Measurements from ENCODE around the gene TAX1BP1.

Gene TAX1BP1

GRCh38 chr7:27868131-27868550 is 128.2 kb downstream of the TAX1BP1 start:
- TF ChIP-seq POLR2AphosphoS5 (IDR thresholded peaks at IDR 0.05; ENCODE audit: low read depth, low read length) (no peak), POU2F2 (IDR thresholded peaks at IDR 0.05; ENCODE audit: low read depth, low read length) (no peak), SPI1 (IDR thresholded peaks at IDR 0.05; ENCODE audit: low read depth, low read length) (no peak), PAX5 (IDR thresholded peaks at IDR 0.05; ENCODE audit: insufficient read depth, low read length, severe bottlenecking) (no peak), TAF1 (IDR thresholded peaks at IDR 0.05; ENCODE audit: low read depth, low read length) (no peak), POLR2A (IDR thresholded peaks at IDR 0.05; ENCODE audit: low read depth, low read length) (no peak)
- FAIRE-seq: no peak
- DNase-seq (ENCODE audit: insufficient read length, low spot score): no peak

- TF ChIP-seq SPI1 (IDR thresholded peaks at IDR 0.05; ENCODE audit: low read depth, low read length) (no peak), PAX5 (IDR thresholded peaks at IDR 0.05; ENCODE audit: insufficient read depth, low read length, severe bottlenecking) (no peak), POLR2AphosphoS5 (IDR thresholded peaks at IDR 0.05; ENCODE audit: low read depth, low read length) (no peak), POLR2A (IDR thresholded peaks at IDR 0.05; ENCODE audit: low read depth, low read length) (no peak)
- DNase-seq (ENCODE audit: insufficient read length, low spot score): no peak
- FAIRE-seq: no peak
These were observed 129.1 kb downstream of the TAX1BP1 start for GRCh38 chr7:27869056-27869455.

DNA sequence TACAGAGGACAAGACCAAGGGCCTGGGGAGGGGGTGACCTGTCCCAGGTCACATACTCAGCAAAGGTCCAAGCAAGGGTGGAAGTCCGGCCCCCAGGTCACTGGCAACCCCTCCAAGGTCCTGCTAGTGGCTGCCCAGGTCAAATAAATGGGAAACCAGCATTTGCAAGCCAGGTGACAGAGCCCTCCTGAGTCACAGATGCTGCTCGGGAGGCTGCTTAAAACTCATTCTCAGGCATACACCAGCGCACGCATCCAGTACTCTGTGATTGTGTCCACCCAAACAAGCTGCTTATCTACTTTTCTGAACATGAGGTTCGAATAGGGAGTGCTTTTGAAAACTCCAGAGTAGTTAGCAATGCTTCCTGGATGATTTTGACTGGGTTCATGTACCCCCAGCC is 130.6 kb downstream of the TAX1BP1 start:
- DNase-seq (ENCODE audit: insufficient read length, low spot score): no peak
- TF ChIP-seq POLR2A (IDR thresholded peaks at IDR 0.05; ENCODE audit: low read depth, low read length) (no peak), TAF1 (IDR thresholded peaks at IDR 0.05; ENCODE audit: low read depth, low read length) (no peak), POLR2AphosphoS5 (IDR thresholded peaks at IDR 0.05; ENCODE audit: low read depth, low read length) (no peak), PAX5 (IDR thresholded peaks at IDR 0.05; ENCODE audit: insufficient read depth, low read length, severe bottlenecking) (no peak), POU2F2 (IDR thresholded peaks at IDR 0.05; ENCODE audit: low read depth, low read length) (no peak), SPI1 (IDR thresholded peaks at IDR 0.05; ENCODE audit: low read depth, low read length) (no peak)
- FAIRE-seq: no peak

DNA sequence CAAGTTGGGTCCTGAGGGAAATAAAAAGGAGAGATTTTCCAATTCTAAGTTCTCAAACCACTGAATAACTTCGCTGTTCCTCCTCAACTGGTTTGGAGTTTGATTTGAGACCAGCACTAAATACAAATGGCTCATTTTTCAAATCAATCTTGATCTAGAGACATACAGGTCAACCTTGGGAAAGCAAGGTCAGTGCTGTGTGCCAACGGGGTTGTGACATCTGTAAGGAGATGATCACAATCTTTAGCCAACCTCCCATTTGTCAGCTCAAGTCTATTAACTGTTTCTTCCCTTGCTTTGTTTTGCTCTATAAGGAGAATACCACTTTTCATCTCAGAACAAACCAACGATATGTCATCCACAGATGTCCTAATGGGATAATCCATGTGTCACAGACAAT is 131.1 kb downstream of the TAX1BP1 start:
- FAIRE-seq (no peak), DNase-seq (ENCODE audit: insufficient read length, low spot score) (no peak)
- TF ChIP-seq SPI1 (IDR thresholded peaks at IDR 0.05; ENCODE audit: low read depth, low read length) (no peak), POLR2AphosphoS5 (IDR thresholded peaks at IDR 0.05; ENCODE audit: low read depth, low read length) (no peak), TAF1 (IDR thresholded peaks at IDR 0.05; ENCODE audit: low read depth, low read length) (no peak), PAX5 (IDR thresholded peaks at IDR 0.05; ENCODE audit: insufficient read depth, low read length, severe bottlenecking) (no peak), POU2F2 (IDR thresholded peaks at IDR 0.05; ENCODE audit: low read depth, low read length) (no peak), POLR2A (IDR thresholded peaks at IDR 0.05; ENCODE audit: low read depth, low read length) (no peak)

DNA sequence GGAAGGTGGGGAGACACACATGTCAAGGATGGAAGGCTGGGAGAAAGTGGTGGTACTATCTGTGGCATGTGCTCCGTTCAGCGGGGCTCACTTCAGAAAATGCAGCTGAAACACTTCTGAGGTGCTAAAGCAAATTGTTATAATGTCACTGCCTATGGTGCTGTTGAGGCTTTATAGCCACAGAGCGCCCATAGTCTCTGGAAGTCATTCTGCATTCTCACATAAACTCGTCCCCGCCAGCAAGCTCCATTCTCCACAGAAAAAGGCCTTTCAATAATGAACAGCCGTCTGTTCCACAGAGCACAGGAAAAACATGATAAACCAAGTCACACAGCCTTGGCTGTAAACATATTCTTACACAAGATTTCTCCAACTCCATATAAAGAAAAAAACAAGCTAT is 131.9 kb downstream of the TAX1BP1 start:
- TF ChIP-seq POLR2A (IDR thresholded peaks at IDR 0.05; ENCODE audit: low read depth, low read length) (no peak), SPI1 (IDR thresholded peaks at IDR 0.05; ENCODE audit: low read depth, low read length) (no peak), TAF1 (IDR thresholded peaks at IDR 0.05; ENCODE audit: low read depth, low read length) (no peak), PAX5 (IDR thresholded peaks at IDR 0.05; ENCODE audit: insufficient read depth, low read length, severe bottlenecking) (no peak), POLR2AphosphoS5 (IDR thresholded peaks at IDR 0.05; ENCODE audit: low read depth, low read length) (no peak), POU2F2 (IDR thresholded peaks at IDR 0.05; ENCODE audit: low read depth, low read length) (no peak)
- DNase-seq (ENCODE audit: insufficient read length, low spot score) (no peak), FAIRE-seq (no peak)

- TF ChIP-seq POU2F2 (IDR thresholded peaks at IDR 0.05; ENCODE audit: low read depth, low read length) (no peak), POLR2A (IDR thresholded peaks at IDR 0.05; ENCODE audit: low read depth, low read length) (no peak), POLR2AphosphoS5 (IDR thresholded peaks at IDR 0.05; ENCODE audit: low read depth, low read length) (no peak), PAX5 (IDR thresholded peaks at IDR 0.05; ENCODE audit: insufficient read depth, low read length, severe bottlenecking) (no peak), TAF1 (IDR thresholded peaks at IDR 0.05; ENCODE audit: low read depth, low read length) (no peak), SPI1 (IDR thresholded peaks at IDR 0.05; ENCODE audit: low read depth, low read length) (no peak)
- no peak for FAIRE-seq
- DNase-seq (ENCODE audit: insufficient read length, low spot score): no peak
These were observed 132.7 kb downstream of the TAX1BP1 start for GRCh38 chr7:27872356-27873275.

DNA sequence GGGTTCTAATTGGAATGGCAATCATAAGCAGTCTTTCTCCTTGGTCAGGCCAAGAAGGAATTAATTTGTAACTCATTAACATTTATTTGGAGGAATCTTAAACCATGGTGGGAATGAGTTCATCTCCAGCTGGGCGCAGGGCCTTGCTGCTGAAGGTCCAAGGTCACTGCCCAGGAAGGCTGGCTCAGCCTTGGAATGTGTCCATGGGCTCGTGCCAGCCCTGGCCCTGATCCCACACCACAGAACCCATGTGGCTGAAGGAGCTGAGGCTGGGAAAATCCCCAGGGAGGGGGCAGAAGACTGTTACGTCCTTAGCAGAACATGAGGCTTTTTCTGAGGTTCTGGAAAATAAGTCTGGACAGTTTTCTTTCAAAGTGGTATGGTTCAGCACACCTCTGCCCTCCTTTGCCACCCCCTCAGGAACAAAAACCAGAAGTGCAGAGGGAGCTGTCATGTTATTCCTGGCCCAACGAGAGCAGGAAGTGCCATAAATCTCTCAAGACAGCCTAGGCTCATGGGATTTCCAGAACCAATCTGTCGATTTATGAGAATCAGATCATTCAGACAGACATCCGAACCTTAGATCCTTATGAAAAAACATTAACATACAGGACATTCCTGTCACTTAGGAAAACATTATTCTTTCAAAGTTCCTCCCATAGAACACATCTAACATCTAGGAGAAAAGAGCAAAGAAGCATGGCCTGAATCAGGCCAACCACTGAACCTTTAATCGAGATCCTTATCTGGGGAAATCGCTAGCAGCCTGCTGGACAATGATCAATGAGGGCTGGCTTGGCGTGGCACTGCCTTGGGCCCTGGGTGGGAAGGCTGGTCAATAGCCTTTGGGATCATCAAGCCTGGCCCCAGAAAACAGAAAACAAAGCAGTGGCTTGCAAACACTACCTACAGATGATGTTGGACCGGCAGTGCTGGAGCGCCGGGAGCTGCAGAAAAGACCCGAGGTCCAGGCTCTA is 134.3 kb downstream of the TAX1BP1 start:
- no peak for FAIRE-seq
- no peak for DNase-seq (ENCODE audit: insufficient read length, low spot score)
- TF ChIP-seq PAX5 (IDR thresholded peaks at IDR 0.05; ENCODE audit: insufficient read depth, low read length, severe bottlenecking) (no peak), SPI1 (IDR thresholded peaks at IDR 0.05; ENCODE audit: low read depth, low read length) (no peak), TAF1 (IDR thresholded peaks at IDR 0.05; ENCODE audit: low read depth, low read length) (no peak), POLR2AphosphoS5 (IDR thresholded peaks at IDR 0.05; ENCODE audit: low read depth, low read length) (no peak), POLR2A (IDR thresholded peaks at IDR 0.05; ENCODE audit: low read depth, low read length) (no peak), POU2F2 (IDR thresholded peaks at IDR 0.05; ENCODE audit: low read depth, low read length) (no peak)

DNA sequence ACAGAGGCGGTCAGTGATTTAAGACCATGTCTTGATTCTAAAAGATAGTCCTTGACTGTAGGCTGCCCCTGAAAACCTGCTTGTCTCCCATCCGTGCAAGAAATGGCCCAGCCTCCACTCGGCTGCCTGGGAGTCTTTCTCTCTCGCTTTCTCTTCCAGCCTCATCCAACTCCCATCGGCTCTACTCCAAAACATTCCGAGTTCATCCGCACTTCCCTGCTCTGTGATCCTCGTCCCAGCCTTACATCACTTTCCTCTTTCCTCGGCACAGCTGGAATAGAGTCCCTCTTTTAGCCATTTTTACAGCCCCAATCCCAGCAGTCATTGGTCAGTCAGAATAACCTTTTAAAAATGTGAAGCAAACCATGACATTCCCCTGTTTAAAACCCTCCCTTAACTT is 135.1 kb downstream of the TAX1BP1 start:
- FAIRE-seq: no peak
- TF ChIP-seq PAX5 (IDR thresholded peaks at IDR 0.05; ENCODE audit: insufficient read depth, low read length, severe bottlenecking): no peak
- TF ChIP-seq POLR2A (IDR thresholded peaks at IDR 0.05; ENCODE audit: low read depth, low read length): no peak
- no peak for TF ChIP-seq SPI1 (IDR thresholded peaks at IDR 0.05; ENCODE audit: low read depth, low read length)
- TF ChIP-seq POU2F2 (IDR thresholded peaks at IDR 0.05; ENCODE audit: low read depth, low read length): no peak
- no peak for TF ChIP-seq POLR2AphosphoS5 (IDR thresholded peaks at IDR 0.05; ENCODE audit: low read depth, low read length)
- TF ChIP-seq TAF1 (IDR thresholded peaks at IDR 0.05; ENCODE audit: low read depth, low read length): no peak
- DNase-seq (ENCODE audit: insufficient read length, low spot score): no peak

GRCh38 chr7:27875832-27876231 is 135.9 kb downstream of the TAX1BP1 start:
- FAIRE-seq: no peak
- no peak for DNase-seq (ENCODE audit: insufficient read length, low spot score)
- no peak for TF ChIP-seq POLR2AphosphoS5 (IDR thresholded peaks at IDR 0.05; ENCODE audit: low read depth, low read length)
- no peak for TF ChIP-seq PAX5 (IDR thresholded peaks at IDR 0.05; ENCODE audit: insufficient read depth, low read length, severe bottlenecking)
- no peak for TF ChIP-seq POLR2A (IDR thresholded peaks at IDR 0.05; ENCODE audit: low read depth, low read length)
- no peak for TF ChIP-seq SPI1 (IDR thresholded peaks at IDR 0.05; ENCODE audit: low read depth, low read length)
- TF ChIP-seq TAF1 (IDR thresholded peaks at IDR 0.05; ENCODE audit: low read depth, low read length): no peak
- no peak for TF ChIP-seq POU2F2 (IDR thresholded peaks at IDR 0.05; ENCODE audit: low read depth, low read length)

Data from GM12891 (cell line).